HG03025 (cell line): ENCODE data around the gene SDC4.

ENCODE experiments used
- ATAC-seq: cut with Tn5 transposase; IDR thresholded peaks from one replicate; pipeline ENCODE4 v1.9.1; 2021; ENCODE audit warnings: mild to moderate bottlenecking, moderate library complexity; ENCODE audit not compliant: unreplicated experiment, low FRiP score

SDC4 gene

DNA sequence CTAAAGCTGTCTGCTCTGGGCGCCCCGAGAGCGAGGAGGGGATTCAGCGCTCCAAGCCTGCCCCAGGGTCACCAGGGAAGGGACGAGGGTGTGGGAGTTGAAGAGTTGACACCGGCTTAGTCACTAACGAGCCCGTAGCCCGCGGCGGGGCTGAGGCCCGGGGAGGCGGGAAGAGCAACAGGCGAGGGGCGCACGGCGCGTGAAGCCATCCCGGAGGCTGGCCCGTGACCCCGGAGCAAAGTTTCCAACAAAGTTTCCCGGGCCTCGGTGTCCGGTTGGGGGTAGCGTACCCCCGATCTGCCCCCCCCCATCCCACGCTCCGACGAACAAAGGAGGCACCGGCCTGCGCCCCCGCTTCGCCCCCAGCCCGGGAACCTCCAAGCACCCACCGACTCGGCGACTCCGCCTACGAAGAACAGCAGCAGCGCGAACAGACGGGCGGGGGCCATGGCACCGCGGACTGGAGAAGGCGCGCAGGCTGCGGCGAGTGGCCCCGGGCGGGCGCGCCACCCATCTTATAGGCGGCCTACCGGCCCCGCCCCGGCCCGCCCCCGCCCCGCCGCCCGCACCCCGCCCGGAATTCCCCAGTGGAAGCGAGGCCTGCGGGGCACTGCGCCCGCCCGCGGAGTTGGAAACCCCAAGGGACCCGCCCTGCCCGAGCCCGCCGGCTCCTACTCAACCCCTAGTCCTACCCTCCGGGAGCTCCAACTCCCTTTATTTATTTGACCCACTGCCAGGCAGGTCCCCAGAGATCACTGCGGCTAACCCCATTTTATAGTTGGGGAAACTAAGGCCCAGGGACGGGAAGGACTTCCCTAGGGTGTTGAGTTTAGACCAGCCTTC, at the start of gene SDC4:
TSS of gene SDC4 (minus strand) at position 489 of the 843 bp plus-strand sequence. CDS start at position 449, 40 bp downstream.
- no peak for ATAC-seq

DNA sequence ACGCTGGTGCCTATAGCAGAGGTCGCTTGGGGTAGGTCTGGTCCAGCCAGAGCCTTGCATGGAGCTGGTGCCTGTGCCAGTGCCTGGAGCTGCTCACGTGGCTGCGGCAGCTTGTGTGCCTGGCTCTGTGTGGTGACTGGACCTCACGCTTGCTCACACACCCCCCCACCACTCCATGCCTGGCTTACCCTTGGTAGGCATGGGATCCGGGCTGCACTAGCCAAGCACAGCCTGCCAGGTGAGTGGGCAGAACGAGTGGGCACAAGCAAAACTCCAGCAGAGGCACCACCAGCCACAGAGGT, 46.8 kb upstream of the SDC4 start:
- ATAC-seq, result no peak

DNA sequence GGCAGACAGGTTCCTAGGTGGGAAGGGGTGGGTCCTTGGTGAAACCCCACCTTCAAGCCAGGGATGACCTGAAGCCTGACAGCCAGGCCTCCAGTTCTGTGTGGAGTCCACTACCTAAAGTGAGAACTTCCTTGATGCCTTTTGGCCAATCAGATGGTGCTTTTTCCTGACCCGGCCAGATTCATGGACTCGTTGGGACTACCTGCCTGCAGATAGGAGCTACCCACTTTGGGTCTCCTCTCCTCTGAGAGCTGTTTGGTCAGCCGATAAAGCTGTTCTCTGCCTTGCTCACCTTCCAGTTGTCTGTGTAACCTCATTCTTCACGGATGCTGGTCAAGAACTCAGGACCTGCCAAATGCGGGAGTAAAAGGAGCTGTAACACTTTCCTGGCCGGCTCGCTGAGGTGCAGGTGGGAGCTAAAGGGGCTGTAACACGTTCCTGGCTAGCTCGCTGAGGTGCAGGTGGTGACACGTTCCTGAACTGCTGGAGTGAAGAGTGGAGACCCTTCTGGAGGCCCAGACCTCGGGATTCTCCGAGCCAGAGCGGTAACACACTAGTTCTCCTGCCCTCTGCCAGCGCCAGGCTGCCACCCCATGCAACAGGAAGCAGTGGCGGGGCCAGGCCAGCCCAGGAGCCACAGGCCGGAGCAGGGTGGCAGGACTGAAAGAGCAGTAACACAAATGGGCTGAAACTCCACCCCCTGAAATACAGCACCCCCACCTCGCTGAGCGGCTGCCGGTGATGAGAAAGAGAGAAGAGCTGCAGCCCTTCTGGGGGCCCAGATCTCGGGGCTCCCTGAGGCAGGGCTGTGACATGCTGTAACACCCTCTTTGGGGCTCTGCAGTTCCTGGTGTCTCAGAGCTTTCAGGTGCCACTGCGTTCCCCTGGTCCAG, 46.2 kb upstream of the SDC4 start:
- no peak for ATAC-seq

- no peak for ATAC-seq
These were observed 44.5 kb upstream of the SDC4 start for GRCh38 chr20:45392733-45393132.

DNA sequence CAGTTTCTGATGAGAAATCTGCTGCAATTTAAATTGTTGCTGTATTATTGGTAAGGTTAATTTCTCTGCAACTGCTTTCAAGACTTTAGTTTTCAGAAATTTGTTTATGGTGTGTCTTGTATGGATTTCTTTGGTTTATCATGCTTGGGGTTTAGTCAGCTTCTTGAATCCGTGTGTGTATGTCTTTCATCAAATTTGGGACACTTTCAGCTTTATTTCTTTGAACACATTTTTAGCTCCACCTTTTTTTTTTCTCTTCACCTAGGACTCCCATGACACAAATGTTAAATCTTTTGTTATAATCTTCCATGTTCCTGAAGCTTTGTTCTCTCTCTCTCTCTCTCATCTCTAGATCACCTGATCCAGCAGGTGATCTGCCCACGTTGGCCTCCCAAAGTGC, 43.3 kb upstream of the SDC4 start:
- ATAC-seq, result no peak

GRCh38 chr20:45390931-45391330, 42.7 kb upstream of the SDC4 start:
- no peak for ATAC-seq

- ATAC-seq, result no peak
These were observed 39.0 kb upstream of the SDC4 start for GRCh38 chr20:45387274-45387673.

- ATAC-seq, result no peak
These were observed 30.0 kb upstream of the SDC4 start, which contains the start of gene TP53TG5 for GRCh38 chr20:45378191-45378590. TSS of gene TP53TG5 (minus strand) at chr20:45378325. CDS start at chr20:45378236, 89 bp downstream.

- no peak for ATAC-seq
These were observed 29.0 kb upstream of the SDC4 start for GRCh38 chr20:45377269-45377668.

DNA sequence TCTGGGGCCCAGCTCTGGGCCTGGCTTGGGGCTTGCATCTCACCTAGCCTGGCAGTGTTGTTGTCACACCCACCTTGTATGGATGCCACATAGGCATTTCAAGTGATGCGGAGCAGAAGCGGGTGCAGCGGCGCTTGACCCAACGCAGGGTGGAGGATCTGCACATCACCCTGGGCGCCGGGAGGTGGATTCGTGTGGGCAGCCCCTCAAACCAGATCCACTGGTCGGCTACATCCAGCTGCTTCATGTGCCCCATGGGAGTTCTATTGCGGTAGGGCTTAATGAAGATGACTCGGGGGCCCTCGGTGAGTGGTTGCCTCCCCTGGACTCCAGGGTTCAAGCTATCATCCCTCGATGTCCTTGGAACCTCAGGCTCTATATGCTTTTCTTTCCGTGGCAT, 26.7 kb upstream of the SDC4 start:
- no peak for ATAC-seq

DNA sequence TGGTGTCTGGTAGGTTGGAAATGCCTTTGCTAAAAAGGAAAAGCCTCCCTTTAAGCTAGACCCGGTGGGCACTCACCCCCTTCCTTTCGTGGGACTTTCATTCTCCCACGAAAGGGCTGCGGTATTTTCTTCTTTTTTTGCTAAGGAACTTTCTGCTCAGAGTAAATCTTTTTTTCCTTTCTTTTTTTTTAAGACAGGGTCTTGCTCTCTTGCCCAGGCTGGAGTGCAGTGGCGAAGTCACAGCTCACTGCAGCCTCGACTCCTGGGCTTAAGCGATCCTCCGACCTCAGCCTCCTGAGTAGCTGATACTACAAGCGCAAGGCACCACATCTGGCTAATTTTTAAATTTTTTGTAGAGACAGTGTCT, 25.9 kb upstream of the SDC4 start:
- ATAC-seq, result no peak

- no peak for ATAC-seq
These were observed 25.3 kb upstream of the SDC4 start for GRCh38 chr20:45373353-45374100.

- no peak for ATAC-seq
These were observed 24.6 kb upstream of the SDC4 start for GRCh38 chr20:45372646-45373352.

- ATAC-seq, result no peak
These were observed 24.0 kb upstream of the SDC4 start for GRCh38 chr20:45372241-45372640.

- ATAC-seq, result no peak
These were observed 22.4 kb upstream of the SDC4 start for GRCh38 chr20:45370571-45371160.

DNA sequence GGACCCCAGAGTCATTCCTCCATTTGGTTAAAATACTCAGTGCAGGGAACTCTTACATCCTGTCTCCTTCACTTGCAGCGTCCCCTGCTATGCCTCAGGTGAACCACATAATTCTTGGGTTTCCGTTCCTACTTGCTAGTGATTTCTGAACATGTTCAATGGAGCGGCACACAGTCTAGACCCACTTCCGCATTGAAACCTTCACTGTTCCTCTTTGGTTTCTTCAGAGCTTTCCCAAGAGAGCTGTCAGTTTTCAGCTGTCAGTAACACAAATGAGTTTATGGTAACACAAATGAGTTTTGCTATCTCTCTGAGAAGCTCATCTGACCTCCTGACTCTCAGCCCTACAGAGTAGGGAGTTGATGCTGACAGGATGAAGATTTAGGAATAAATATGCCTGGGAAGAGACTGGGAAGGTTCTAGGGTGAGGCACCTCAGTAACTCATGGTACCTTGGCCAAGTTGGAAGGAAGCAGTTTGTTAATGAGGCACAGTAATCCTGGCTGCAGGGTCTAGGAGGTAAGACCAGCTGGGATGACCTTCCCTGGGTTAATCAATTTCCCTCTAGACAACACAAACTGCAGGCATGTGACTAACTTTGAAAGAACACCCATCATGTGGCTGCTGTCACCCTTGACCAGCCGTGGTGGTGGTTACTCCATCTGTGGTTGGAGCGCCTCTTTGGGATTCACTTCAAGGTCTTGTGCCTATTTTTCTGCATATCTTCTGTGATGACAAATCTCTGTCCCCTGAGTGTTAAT, 20.2 kb upstream of the SDC4 start:
- peak; percentile 66 for ATAC-seq

GRCh38 chr20:45367126-45367525, 18.9 kb upstream of the SDC4 start:
- no peak for ATAC-seq

GRCh38 chr20:45366631-45367030, 18.4 kb upstream of the SDC4 start:
- ATAC-seq, result no peak

DNA sequence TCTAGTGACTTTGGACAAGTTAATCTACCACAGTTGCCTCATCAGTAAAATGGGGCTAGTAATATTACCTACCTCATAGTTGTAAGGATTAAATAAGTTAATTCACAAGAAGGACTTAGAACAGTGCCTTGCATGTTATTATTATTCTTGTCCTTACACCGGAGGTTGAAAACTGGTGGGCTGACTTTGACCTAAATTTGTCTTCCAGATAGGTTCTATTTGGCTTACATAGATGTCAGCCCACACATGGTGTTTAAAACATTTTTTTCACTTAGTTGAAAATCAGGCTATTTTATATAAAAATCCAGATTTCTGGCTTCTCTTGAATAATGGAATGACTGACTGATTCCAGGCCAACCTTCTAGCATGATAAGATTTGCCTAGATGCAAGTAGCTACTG, 18.0 kb upstream of the SDC4 start:
- ATAC-seq, result no peak
